Common myeloid progenitor, CD34-positive (primary cell): ENCODE data around the gene SCN4A.
A peak's percentile ranks its signal among the peaks of the same experiment; 100 is the strongest.
"Not testable (repeated sequence)": the region's sequence is repeated elsewhere in the genome, so short reads cannot be mapped to it uniquely, and the experiment has no call there.

Experiments used
- CTCF ChIA-PET: fragments of 350-600 bp; sonication (Branson Sonifier 250); formaldehyde crosslinking; loops from one replicate; lab custom pipeline; 2021; ENCODE audit warnings: antibody characterized with exemption; lab: Charles Lee
- POLR2A ChIA-PET: fragments of 350-600 bp; sonication (Branson Sonifier 250); formaldehyde crosslinking; loops from one replicate; lab custom pipeline; 2021; ENCODE audit warnings: antibody characterized with exemption; lab: Charles Lee
- DNase-seq, 3 donors: peaks; one replicate each; pipeline versions ENCODE4 v3.0.0 to v3.0.0-alpha.2; 2013
- H3K27ac ChIP-seq, 2 experiments: 1 replicate in 1 of 2; 2 replicates in 1 of 2; pipeline ENCODE4 v1.7.0; 2013; ENCODE audit warnings: inconsistent platforms in 2 of 2, low read length in 2 of 2, mild to moderate bottlenecking in 2 of 2, low read depth in 1 of 2, moderate library complexity in 1 of 2; ENCODE audit not compliant: severe bottlenecking in 2 of 2, insufficient read depth in 1 of 2, poor library complexity in 1 of 2
- H3K27me3 ChIP-seq, 5 experiments: replicated peaks in 2 of 5; 1 replicate in 3 of 5; 2 replicates in 2 of 5; pipeline versions ENCODE4 v1.6.1 to v1.7.0; 2013; ENCODE audit warnings: low read length in 4 of 5, mild to moderate bottlenecking in 2 of 5, moderate library complexity in 2 of 5, inconsistent platforms in 1 of 5; ENCODE audit not compliant: insufficient read depth in 5 of 5, control insufficient read depth in 4 of 5
- H3K36me3 ChIP-seq, 4 experiments: 1 replicate in 2 of 4; 2 replicates in 2 of 4; pipeline versions ENCODE4 v1.6.1 to v1.7.0; 2013; ENCODE audit warnings: low read length in 3 of 4, control low read depth in 1 of 4, mild to moderate bottlenecking in 1 of 4; ENCODE audit not compliant: control insufficient read depth in 4 of 4, insufficient read depth in 4 of 4
- H3K4me1 ChIP-seq, 4 experiments: 1 replicate in 3 of 4; 2 replicates in 1 of 4; pipeline versions ENCODE4 v1.6.1 to v1.7.1; 2013; ENCODE audit warnings: low read length in 3 of 4, mild to moderate bottlenecking in 3 of 4, control low read depth in 1 of 4, inconsistent platforms in 1 of 4, moderate library complexity in 1 of 4; ENCODE audit not compliant: control insufficient read depth in 4 of 4, insufficient read depth in 4 of 4; ENCODE audit errors: control extremely low read depth in 1 of 4
- H3K4me3 ChIP-seq, 7 experiments: 1 replicate in 4 of 7; 2 replicates in 3 of 7; pipeline versions ENCODE4 v1.5.1 to v1.7.0; 2013; ENCODE audit warnings: mild to moderate bottlenecking in 7 of 7, low read length in 6 of 7, moderate library complexity in 6 of 7, inconsistent platforms in 2 of 7, low read depth in 2 of 7, control low read depth in 1 of 7; ENCODE audit not compliant: insufficient read depth in 4 of 7, control insufficient read depth in 1 of 7; ENCODE audit errors: extremely low read depth in 1 of 7
- H3K9me3 ChIP-seq, 5 experiments: 1 replicate in 4 of 5; 2 replicates in 1 of 5; pipeline versions ENCODE4 v1.6.1 to v1.7.1; 2013; ENCODE audit warnings: low read length in 4 of 5, mild to moderate bottlenecking in 2 of 5, inconsistent platforms in 1 of 5, low read depth in 1 of 5, moderate library complexity in 1 of 5; ENCODE audit not compliant: control insufficient read depth in 4 of 5, insufficient read depth in 2 of 5; ENCODE audit errors: control extremely low read depth in 1 of 5
- WGBS: methylation state at CpG from one replicate; pipeline ENCODE4 v1.1.5; 2013; ENCODE audit not compliant: insufficient coverage; 5-methylcytosine and 5-hydroxymethylcytosine counted together

SCN4A gene

GRCh38 chr17:63985387-63986140 lies 12.8 kb upstream of the SCN4A start:
- peak overlapping the region in 1 of 7 experiments; percentile 30 for H3K4me3 ChIP-seq
- H3K4me1 ChIP-seq = peaks cover 7 to 78% (median 60%) of the 10 kb centered on the region in 4 experiments
- no peaks in the 10 kb centered on the region for H3K27me3 ChIP-seq
- POLR2A ChIA-PET = interaction anchor here (0.7 to 1.7 kb wide), 3 partner anchors 11 to 34 kb away, joined by 3 to 4 read pairs (median 3); no protein-coding TSS in a partner anchor
- WGBS = 51% methylated on average over 12 of the region's 13 CpGs
- no peak for DNase-seq
- H3K27ac ChIP-seq = peak overlapping the region; percentile 40 to 71
- CTCF ChIA-PET = interaction anchor here (1.0 to 3.8 kb wide), 20 partner anchors 9 to 148 kb away, joined by 3 to 30 read pairs (median 7); partner anchors contain the start of genes CSHL1 and GH1
- H3K9me3 ChIP-seq = peaks cover 0 to 6% (median 0%) of the 10 kb centered on the region in 5 experiments
- H3K36me3 ChIP-seq = no peaks in the 10 kb centered on the region

GRCh38 chr17:63984651-63985386 lies 12.1 kb upstream of the SCN4A start:
- DNase-seq = peak; percentile 88 to 96 (median 94)
- POLR2A ChIA-PET = interaction anchor here (0.7 to 1.7 kb wide), 2 partner anchors 32 to 35 kb away, joined by 3 to 4 read pairs; no protein-coding TSS in a partner anchor
- H3K4me1 ChIP-seq = peaks cover 7 to 71% (median 54%) of the 10 kb centered on the region in 4 experiments
- H3K36me3 ChIP-seq = no peaks in the 10 kb centered on the region
- H3K27ac ChIP-seq = peak overlapping the region in 1 of 2 experiments; percentile 71
- CTCF ChIA-PET = interaction anchor here (0.7 to 3.8 kb wide), 21 partner anchors 9 to 149 kb away, joined by 3 to 30 read pairs (median 7); partner anchors contain the start of gene GH1
- WGBS = 60% methylated on average over 10 of the region's 16 CpGs
- no peaks in the 10 kb centered on the region for H3K27me3 ChIP-seq
- H3K9me3 ChIP-seq = peaks cover 0 to 6% (median 0%) of the 10 kb centered on the region in 5 experiments
- H3K4me3 ChIP-seq = peak overlapping the region in 1 of 7 experiments; percentile 30

GRCh38 chr17:63984236-63984635 lies 11.5 kb upstream of the SCN4A start:
- ChIA-PET CTCF (interaction anchor here (0.7 to 3.8 kb wide), 14 partner anchors 9 to 149 kb away, joined by 3 to 30 read pairs (median 6); partner anchors contain the start of gene GH1), POLR2A (no interaction called here)
- no peak overlapping the region for H3K4me3 ChIP-seq
- H3K27ac ChIP-seq = peak overlapping the region; percentile 9 to 71
- 58% methylated on average over 3 of the region's 5 CpGs for WGBS
- H3K36me3 ChIP-seq = no peaks in the 10 kb centered on the region
- peaks cover 7 to 70% (median 54%) of the 10 kb centered on the region in 4 experiments for H3K4me1 ChIP-seq
- H3K27me3 ChIP-seq = no peaks in the 10 kb centered on the region
- peaks cover 0 to 6% (median 0%) of the 10 kb centered on the region in 5 experiments for H3K9me3 ChIP-seq
- no peak for DNase-seq

DNA sequence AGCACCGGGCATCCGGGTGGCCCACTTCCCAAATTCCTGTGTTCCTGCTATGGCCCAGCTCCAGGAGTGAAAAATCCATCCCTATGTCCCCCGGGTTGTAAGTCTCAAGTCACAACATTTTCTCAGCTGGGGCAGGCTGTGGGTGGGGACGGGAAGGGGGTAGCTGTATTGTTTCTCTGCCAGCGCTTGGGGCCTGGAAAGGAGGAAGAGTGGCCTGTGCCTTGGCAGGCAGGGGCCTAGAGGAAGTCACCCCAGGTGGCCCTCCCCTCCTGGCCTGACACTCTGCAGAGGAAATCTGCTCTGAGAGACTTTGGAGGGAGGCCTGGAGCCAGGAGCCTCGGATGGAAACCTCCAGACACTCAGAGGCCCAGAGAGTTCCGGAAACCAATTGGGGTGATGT lies 10.6 kb upstream of the SCN4A start:
- H3K27me3 ChIP-seq = no peaks in the 10 kb centered on the region
- DNase-seq = peak in 2 of 3 donors; percentile 70 to 76
- POLR2A ChIA-PET = no interaction called here
- CTCF ChIA-PET = interaction anchor here (0.7 to 3.8 kb wide), 10 partner anchors 10 to 118 kb away, joined by 3 to 24 read pairs (median 3); no protein-coding TSS in a partner anchor
- peak overlapping the region; percentile 23 to 71 for H3K27ac ChIP-seq
- peak overlapping the region in 3 of 7 experiments; percentile 1 to 51 (median 36) for H3K4me3 ChIP-seq
- peaks cover 0 to 6% (median 0%) of the 10 kb centered on the region in 5 experiments for H3K9me3 ChIP-seq
- H3K4me1 ChIP-seq = peaks cover 7 to 71% (median 53%) of the 10 kb centered on the region in 4 experiments
- 7% methylated on average over 7 of the region's 7 CpGs for WGBS
- no peaks in the 10 kb centered on the region for H3K36me3 ChIP-seq

- CTCF ChIA-PET = interaction anchor here (0.7 to 3.8 kb wide), 8 partner anchors 7 to 117 kb away, joined by 3 to 24 read pairs (median 4); no protein-coding TSS in a partner anchor
- peak overlapping the region in 1 of 2 experiments; percentile 71 for H3K27ac ChIP-seq
Observed at GRCh38 chr17:63982641-63983040, 9.9 kb upstream of the SCN4A start.

DNA sequence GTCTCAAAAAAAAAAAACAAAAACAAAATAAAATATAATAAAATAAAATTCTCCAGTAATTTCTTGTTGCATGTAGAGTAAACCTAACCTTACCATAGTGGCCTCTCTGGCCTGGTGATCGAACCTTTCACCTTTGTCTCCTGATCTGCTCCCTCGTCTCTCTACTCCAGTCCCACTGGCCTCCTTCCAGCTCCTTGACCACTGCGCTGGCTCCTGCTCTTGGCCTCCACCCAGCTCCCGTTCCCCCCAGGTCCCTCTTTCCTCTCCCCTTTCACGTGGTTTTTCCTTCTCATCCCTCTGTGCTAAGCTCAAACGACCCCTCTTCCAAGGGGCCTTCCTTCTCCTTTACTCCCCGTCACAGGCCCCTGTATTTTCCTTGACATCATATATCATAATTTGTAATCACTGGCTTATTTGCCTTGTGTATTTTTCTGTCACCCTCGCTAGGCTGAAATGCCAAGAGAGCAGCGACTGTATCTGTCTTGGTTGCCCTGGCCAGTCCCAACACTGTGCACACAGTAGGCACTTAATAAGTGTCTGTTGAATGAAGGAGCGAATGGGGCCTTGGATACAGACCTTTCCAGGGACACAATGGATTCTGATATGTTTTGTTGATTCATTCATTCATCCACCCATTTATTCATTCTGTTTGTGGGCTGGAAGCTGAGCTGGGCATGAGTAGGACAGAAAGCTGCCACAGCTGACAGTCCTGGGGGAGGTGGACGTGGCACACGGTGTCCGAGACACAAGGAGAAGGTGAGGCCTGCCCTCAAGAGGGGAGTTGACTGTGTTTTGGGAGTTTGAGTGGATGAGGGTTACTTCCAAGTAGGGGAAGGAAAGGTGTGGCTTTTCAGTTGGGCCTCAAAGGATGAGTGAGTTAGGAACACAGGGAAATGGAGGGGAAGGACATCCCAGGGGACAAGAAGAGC lies 5.8 kb upstream of the SCN4A start:
- 94% methylated on average over 12 of the region's 13 CpGs for WGBS
- Histone ChIP-seq H3K9me3 (peaks cover 0 to 6% (median 0%) of the 10 kb centered on the region in 5 experiments), H3K4me1 (peaks cover 3 to 55% (median 31%) of the 10 kb centered on the region in 4 experiments), H3K27me3 (no peaks in the 10 kb centered on the region), H3K4me3 (no peak overlapping the region), H3K27ac (no peak overlapping the region), H3K36me3 (no peaks in the 10 kb centered on the region)
- no peak for DNase-seq
- ChIA-PET POLR2A (no interaction called here), CTCF (interaction anchor here (1.1 to 3.7 kb wide), 9 partner anchors 9 to 60 kb away, joined by 3 to 16 read pairs (median 4); partner anchors contain the start of gene GH1)

More at GRCh38 chr17:63982641-63983040, 9.9 kb upstream of the SCN4A start:
- Histone ChIP-seq H3K4me1 (peaks cover 7 to 66% (median 49%) of the 10 kb centered on the region in 4 experiments), H3K4me3 (peak overlapping the region in 1 of 7 experiments; percentile 51)
- POLR2A ChIA-PET, H3K27me3 ChIP-seq, H3K36me3 ChIP-seq, DNase-seq, H3K9me3 ChIP-seq: not testable (repeated sequence)
- 94% methylated on average over 2 of the region's 2 CpGs for WGBS
